H4 (cell line): ENCODE results near the gene ITGA11. TPM values are rescaled to one million over a fixed set of nuclear protein-coding genes. Genes with fewer than 3 reads are reported as not detected.

Source experiments
- DNase-seq: peaks from one replicate; pipeline ENCODE4 v3.0.0-alpha.2; 2015; ENCODE audit warnings: low spot score
- total RNA-seq: library from RNA; depleted of rRNA; stranded (reverse); fragments of >200 nt; shearing (Covaris generic); gene quantifications from 2 replicates; pipeline ENCODE4 v1.2.3, GENCODE V29; 2014

The ITGA11 gene
- total RNA-seq, 1 experiment from 2014 or later = 0.66 TPM

- DNase-seq = no peak
Observed at GRCh38 chr15:68310804-68311463, 121.0 kb downstream of the ITGA11 start.

GRCh38 chr15:68310178-68310803, 121.7 kb downstream of the ITGA11 start:
- no peak for DNase-seq

GRCh38 chr15:68309024-68309423, 122.9 kb downstream of the ITGA11 start:
- no peak for DNase-seq

- no peak for DNase-seq
Observed at GRCh38 chr15:68307131-68307928, 124.6 kb downstream of the ITGA11 start.

GRCh38 chr15:68305420-68305871, 126.5 kb downstream of the ITGA11 start:
- DNase-seq = peak; percentile 3

GRCh38 chr15:68304589-68305337, 127.2 kb downstream of the ITGA11 start:
- peak; percentile 4 for DNase-seq

GRCh38 chr15:68303560-68304436, 128.2 kb downstream of the ITGA11 start:
- DNase-seq = peak; percentile 2

GRCh38 chr15:68303134-68303533, 128.8 kb downstream of the ITGA11 start:
- DNase-seq = no peak

- DNase-seq = no peak
Observed at GRCh38 chr15:68302729-68303128, 129.2 kb downstream of the ITGA11 start.

- no peak for DNase-seq
Observed at GRCh38 chr15:68301301-68301700, 130.7 kb downstream of the ITGA11 start.

- DNase-seq = no peak
Observed at GRCh38 chr15:68300115-68300940, 131.6 kb downstream of the ITGA11 start.

GRCh38 chr15:68299436-68299835, 132.5 kb downstream of the ITGA11 start:
- no peak for DNase-seq

- DNase-seq = no peak
Observed at GRCh38 chr15:68298882-68299381, 133.0 kb downstream of the ITGA11 start.

GRCh38 chr15:68298336-68298735, 133.6 kb downstream of the ITGA11 start:
- no peak for DNase-seq

- no peak for DNase-seq
Observed at GRCh38 chr15:68295014-68295805, 136.8 kb downstream of the ITGA11 start.

- no peak for DNase-seq
Observed at GRCh38 chr15:68292967-68293366, 139.0 kb downstream of the ITGA11 start.

- DNase-seq = no peak
Observed at GRCh38 chr15:68292157-68292781, 139.7 kb downstream of the ITGA11 start.

- DNase-seq = no peak
Observed at GRCh38 chr15:68290715-68291114, 141.2 kb downstream of the ITGA11 start.
